Fibroblast of lung (primary cell): ENCODE results near the gene E2F1. TPM values are rescaled to one million over a fixed set of nuclear protein-coding genes. Genes with fewer than 3 reads are reported as not detected.

Experiments
- DNase-seq, 2 donors: peaks; one replicate each; pipeline versions ENCODE4 v3.0.0 to v3.0.0-alpha.2; 2010; ENCODE audit warnings: low read depth in 2 of 2
- H2AFZ ChIP-seq: 2 replicates; pipeline ENCODE4 v1.5.1; 2012; ENCODE audit warnings: low read length, control low read depth, inconsistent platforms
- H3K27ac ChIP-seq: 2 replicates; pipeline ENCODE4 v1.5.1; 2011; ENCODE audit warnings: low read length, control low read depth; ENCODE audit not compliant: insufficient read depth
- H3K27me3 ChIP-seq: 2 replicates; pipeline ENCODE4 v1.5.1; 2011; ENCODE audit warnings: mild to moderate bottlenecking, low read length; ENCODE audit not compliant: control insufficient read depth, insufficient read depth
- H3K36me3 ChIP-seq: 2 replicates; pipeline ENCODE4 v1.5.1; 2011; ENCODE audit warnings: low read length; ENCODE audit not compliant: control insufficient read depth, insufficient read depth
- H3K4me1 ChIP-seq: 2 replicates; pipeline ENCODE4 v1.5.1; 2011; ENCODE audit warnings: low read length; ENCODE audit not compliant: control insufficient read depth, insufficient read depth; ENCODE audit errors: extremely low read depth
- H3K4me2 ChIP-seq: 2 replicates; pipeline ENCODE4 v1.5.1; 2011; ENCODE audit warnings: low read length, control low read depth; ENCODE audit not compliant: insufficient read depth; ENCODE audit errors: extremely low read depth
- H3K4me3 ChIP-seq, 4 experiments: fragments of 200-600 bp in 1 of 4; sonication (generic) in 1 of 4; replicated peaks in 1 of 4; 2 replicates each; pipeline ENCODE4 v1.5.1; 2011 to 2016; ENCODE audit warnings: low read length in 4 of 4, low read depth in 3 of 4, mild to moderate bottlenecking in 3 of 4, control low read depth in 2 of 4, inconsistent platforms in 1 of 4, mixed read lengths in 1 of 4; ENCODE audit not compliant: insufficient read depth in 1 of 4; ENCODE audit errors: control extremely low read depth in 1 of 4
- H3K79me2 ChIP-seq: 2 replicates; pipeline ENCODE4 v1.5.1; 2012; ENCODE audit warnings: mild to moderate bottlenecking, low read length, inconsistent platforms; ENCODE audit not compliant: control insufficient read depth, insufficient read depth
- H3K9ac ChIP-seq: 2 replicates; pipeline ENCODE4 v1.5.1; 2011; ENCODE audit warnings: mild to moderate bottlenecking, low read length, control low read depth; ENCODE audit not compliant: insufficient read depth
- H3K9me3 ChIP-seq: 2 replicates; pipeline ENCODE4 v1.5.1; 2012; ENCODE audit warnings: low read depth, low read length; ENCODE audit not compliant: control insufficient read depth, insufficient read depth
- H4K20me1 ChIP-seq: 2 replicates; pipeline ENCODE4 v1.5.1; 2011; ENCODE audit warnings: low read length; ENCODE audit not compliant: control insufficient read depth, insufficient read depth; ENCODE audit errors: extremely low read depth
- CTCF ChIP-seq, 2 donors: IDR thresholded peaks in 1 of 2; conservative IDR thresholded peaks in 1 of 2; 1 replicate in 1 of 2; 2 replicates in 1 of 2; pipeline ENCODE4 v1.5.1; 2011 to 2012; ENCODE audit warnings: low read length in 2 of 2, control low read depth in 1 of 2, inconsistent platforms in 1 of 2, low read depth in 1 of 2, mild to moderate bottlenecking in 1 of 2
- EZH2 ChIP-seq: IDR thresholded peaks from 2 replicates; pipeline ENCODE4 v1.5.1; 2012; ENCODE audit warnings: low read length, control low read depth, mild to moderate bottlenecking; ENCODE audit errors: missing control alignments
- polyA plus RNA-seq, 2 donors: library from polyadenylated mRNA; depleted of rRNA in 1 of 2; stranded (reverse) in 1 of 2; unstranded in 1 of 2; fragments of >200 nt; gene quantifications; 2 replicates each; pipeline ENCODE4 v1.2.1, GENCODE V29; 2011 to 2012; ENCODE audit warnings: missing spikeins in 1 of 2
- total RNA-seq: library from RNA; depleted of rRNA; stranded (reverse); fragments of >200 nt; gene quantifications from 2 replicates; pipeline ENCODE4 v1.2.1, GENCODE V29; 2014

The E2F1 gene
- total and polyA plus RNA-seq, 2 donors (not counting 1 experiment from before 2014, with no cell fraction given), result 2.1 to 3.5 TPM

- H3K36me3 ChIP-seq, result peaks cover 3% of the 10 kb centered on the region
- no peak overlapping the region for H2AFZ ChIP-seq
- peak overlapping the region; percentile 21 for H3K4me2 ChIP-seq
- peaks cover 2% of the 10 kb centered on the region for H3K4me1 ChIP-seq
- no peaks in the 10 kb centered on the region for H3K27me3 ChIP-seq
- TF ChIP-seq EZH2 (no peak), CTCF (conservative IDR thresholded peaks at IDR 0.05 in 1 of 2, IDR thresholded peaks at IDR 0.05 in 1 of 2; ENCODE audit: low read depth in 1 of 2, low read length in 2 of 2) (peak; percentile 92 to 94)
- H3K79me2 ChIP-seq, result no peaks in the 10 kb centered on the region
- DNase-seq, result peak; percentile 46 to 74
- peak overlapping the region in 2 of 4 experiments; percentile 17 to 18 for H3K4me3 ChIP-seq
- H3K9me3 ChIP-seq, result no peaks in the 10 kb centered on the region
- no peaks in the 10 kb centered on the region for H4K20me1 ChIP-seq
- H3K27ac ChIP-seq, result no peak overlapping the region
- H3K9ac ChIP-seq, result no peak overlapping the region
Observed at GRCh38 chr20:33653218-33653899, 32.8 kb downstream of the E2F1 start.

GRCh38 chr20:33651562-33652048, 34.6 kb downstream of the E2F1 start:
- TF ChIP-seq CTCF (conservative IDR thresholded peaks at IDR 0.05 in 1 of 2, IDR thresholded peaks at IDR 0.05 in 1 of 2; ENCODE audit: low read depth in 1 of 2, low read length in 2 of 2) (no peak), EZH2 (no peak)
- H3K27ac ChIP-seq, result no peak overlapping the region
- no peaks in the 10 kb centered on the region for H3K27me3 ChIP-seq
- no peaks in the 10 kb centered on the region for H3K9me3 ChIP-seq
- H2AFZ ChIP-seq, result no peak overlapping the region
- no peaks in the 10 kb centered on the region for H4K20me1 ChIP-seq
- DNase-seq, result peak in 1 of 2 donors; percentile 14
- peaks cover 2% of the 10 kb centered on the region for H3K4me1 ChIP-seq
- H3K9ac ChIP-seq, result no peak overlapping the region
- H3K4me2 ChIP-seq, result no peak overlapping the region
- no peaks in the 10 kb centered on the region for H3K36me3 ChIP-seq
- no peak overlapping the region for H3K4me3 ChIP-seq
- no peaks in the 10 kb centered on the region for H3K79me2 ChIP-seq

GRCh38 chr20:33650753-33651561, 35.2 kb downstream of the E2F1 start:
- Histone ChIP-seq H3K79me2 (no peaks in the 10 kb centered on the region), H3K9me3 (no peaks in the 10 kb centered on the region), H3K27me3 (no peaks in the 10 kb centered on the region), H3K36me3 (no peaks in the 10 kb centered on the region), H3K4me1 (peaks cover 2% of the 10 kb centered on the region), H3K4me3 (no peak overlapping the region), H2AFZ (no peak overlapping the region), H3K4me2 (no peak overlapping the region), H3K9ac (no peak overlapping the region), H4K20me1 (no peaks in the 10 kb centered on the region), H3K27ac (no peak overlapping the region)
- no peak for TF ChIP-seq EZH2
- no peak for TF ChIP-seq CTCF (conservative IDR thresholded peaks at IDR 0.05 in 1 of 2, IDR thresholded peaks at IDR 0.05 in 1 of 2; ENCODE audit: low read depth in 1 of 2, low read length in 2 of 2)
- DNase-seq, result no peak
